ENCODE measurements around the gene SCARF2.

The SCARF2 gene

GRCh38 chr22:20436768-20437612 lies 635 bp downstream of the SCARF2 start:
- DNase-seq (ENCODE audit: low read depth), result no peak
- no peak for TF ChIP-seq CTCF (IDR thresholded peaks at IDR 0.05; ENCODE audit: insufficient read depth, low read depth, low read length, missing control alignments)

DNA sequence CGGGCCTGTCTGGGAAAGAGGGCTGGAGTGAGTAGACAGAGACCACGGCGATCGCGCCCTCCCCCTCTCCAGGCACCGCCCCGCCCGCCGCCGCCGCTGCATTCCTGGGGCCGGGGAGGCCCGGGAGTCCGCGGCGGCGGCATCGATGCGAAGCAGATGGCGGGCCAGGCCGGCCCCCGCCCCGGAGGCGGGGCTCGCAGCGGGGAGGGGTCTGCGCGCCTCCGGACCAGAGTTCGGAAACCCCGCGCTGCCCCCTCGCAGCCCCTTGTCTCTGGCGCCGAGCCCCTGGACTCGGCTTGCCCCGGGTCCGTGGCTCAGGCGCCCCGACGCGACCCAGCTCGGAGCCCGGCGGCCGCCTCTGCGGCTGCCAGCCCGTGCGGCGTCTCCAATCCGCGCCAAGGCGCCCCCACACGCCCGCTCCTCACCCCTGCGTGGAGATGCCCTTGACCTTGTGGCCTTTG lies 1.3 kb downstream of the SCARF2 start:
- no peak for DNase-seq (ENCODE audit: low read depth)
- no peak for TF ChIP-seq CTCF (IDR thresholded peaks at IDR 0.05; ENCODE audit: insufficient read depth, low read depth, low read length, missing control alignments)
- H3K4me3 ChIP-seq (ENCODE audit: low read length), result peak overlapping the region; percentile 0

More at GRCh38 chr22:20436768-20437612, 635 bp downstream of the SCARF2 start:
- peak overlapping the region; percentile 23 for H3K4me3 ChIP-seq (ENCODE audit: low read length)

- no peak overlapping the region for H3K4me3 ChIP-seq (ENCODE audit: low read length)
- no peak for TF ChIP-seq CTCF (IDR thresholded peaks at IDR 0.05; ENCODE audit: insufficient read depth, low read depth, low read length, missing control alignments)
- no peak for DNase-seq (ENCODE audit: low read depth)
These were observed 2.0 kb downstream of the SCARF2 start for GRCh38 chr22:20435436-20436306.

DNA sequence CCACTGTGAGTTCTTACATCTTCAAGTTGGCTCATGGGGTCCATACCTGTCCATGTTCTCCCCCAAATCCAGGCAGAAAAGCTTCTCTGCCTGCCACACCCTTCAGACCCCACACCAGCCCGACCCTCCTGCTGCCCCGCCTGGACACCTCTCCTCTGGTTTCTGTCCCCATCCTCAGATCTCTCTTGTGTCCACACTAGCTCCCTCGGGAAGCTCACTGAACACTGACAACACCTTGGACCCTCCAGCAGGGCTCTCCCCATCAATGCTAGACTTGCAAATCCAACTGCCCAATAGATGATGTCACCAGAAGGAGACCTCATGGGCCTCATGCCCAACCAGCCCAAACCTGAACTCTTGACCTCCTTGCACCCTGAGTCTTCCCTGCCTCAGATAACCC lies 2.9 kb downstream of the SCARF2 start:
- H3K4me3 ChIP-seq (ENCODE audit: low read length), result no peak overlapping the region
- TF ChIP-seq CTCF (IDR thresholded peaks at IDR 0.05; ENCODE audit: insufficient read depth, low read depth, low read length, missing control alignments), result no peak
- no peak for DNase-seq (ENCODE audit: low read depth)

DNA sequence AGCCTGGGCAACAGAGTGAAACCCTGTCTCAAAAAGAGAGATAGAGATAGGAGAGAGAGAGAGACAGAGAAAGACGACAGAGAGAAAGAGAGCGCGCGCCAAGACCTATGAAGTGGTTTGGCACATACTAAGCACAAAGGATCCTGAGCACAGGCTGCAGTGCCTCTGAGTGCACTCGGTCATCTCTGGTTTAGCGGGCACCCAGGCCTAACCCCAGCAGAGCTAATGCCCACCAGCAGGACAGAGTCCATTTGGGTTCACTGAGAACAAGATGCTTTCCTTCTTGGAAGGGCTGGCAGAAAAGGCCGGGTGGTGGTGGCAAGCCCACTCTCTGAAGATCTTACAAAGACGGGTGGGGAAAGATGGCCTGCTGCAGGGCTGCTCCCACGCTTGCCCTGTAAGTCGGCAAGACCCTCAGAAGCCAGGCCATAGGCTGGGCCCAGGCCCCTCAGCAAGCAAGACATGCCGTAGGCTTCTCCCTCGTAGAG lies 3.3 kb downstream of the SCARF2 start:
- no peak overlapping the region for H3K4me3 ChIP-seq (ENCODE audit: low read length)
- no peak for TF ChIP-seq CTCF (IDR thresholded peaks at IDR 0.05; ENCODE audit: insufficient read depth, low read depth, low read length, missing control alignments)
- no peak for DNase-seq (ENCODE audit: low read depth)

DNA sequence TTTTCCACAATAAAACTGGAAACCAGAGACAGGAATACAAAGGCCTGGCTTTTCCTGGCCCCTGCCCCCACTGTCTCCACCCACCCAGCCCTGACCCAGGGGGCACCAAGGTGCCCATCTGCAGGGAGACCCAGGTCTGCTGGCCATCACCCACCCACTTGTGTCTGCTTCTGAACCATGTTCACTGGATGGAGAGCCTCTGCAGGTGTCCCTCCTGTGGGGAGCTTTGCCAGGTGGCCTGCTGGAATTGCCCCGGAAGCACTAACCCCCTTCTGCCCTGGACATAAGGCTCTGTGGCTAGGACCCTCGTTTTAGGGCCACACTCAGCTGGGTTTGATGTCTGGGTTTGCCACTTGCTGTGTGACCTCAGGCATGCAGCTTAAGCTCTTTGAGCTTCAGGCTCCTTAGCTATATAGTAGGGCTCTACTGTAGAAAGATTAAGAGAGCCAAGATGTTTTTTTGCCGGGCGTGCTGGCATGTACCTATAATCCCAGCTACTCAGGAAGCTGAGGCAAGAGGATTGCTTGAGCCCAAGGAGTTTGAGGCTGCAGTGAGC lies 3.9 kb downstream of the SCARF2 start:
- no peak for DNase-seq (ENCODE audit: low read depth)
- TF ChIP-seq CTCF (IDR thresholded peaks at IDR 0.05; ENCODE audit: insufficient read depth, low read depth, low read length, missing control alignments), result no peak

More for the DNA sequence above, 3.9 kb downstream of the SCARF2 start:
- no peak overlapping the region for H3K4me3 ChIP-seq (ENCODE audit: low read length)

Data from epithelial cell of esophagus (primary cell).